ENCODE results near the gene DTX3L. TPM values are rescaled to one million over a fixed set of nuclear protein-coding genes. Genes with fewer than 3 reads are reported as not detected.

Gene DTX3L
- total RNA-seq, 1 donor, result 39.6 TPM

- DNase-seq (ENCODE audit: low read depth), result no peak
- no peak overlapping the region for H3K4me3 ChIP-seq (ENCODE audit: low read depth, low read length)
- no peak for TF ChIP-seq CTCF (IDR thresholded peaks at IDR 0.05; ENCODE audit: insufficient read depth, low read length)
Measured at GRCh38 chr3:122523317-122523716, 40.8 kb upstream of the DTX3L start.

DNA sequence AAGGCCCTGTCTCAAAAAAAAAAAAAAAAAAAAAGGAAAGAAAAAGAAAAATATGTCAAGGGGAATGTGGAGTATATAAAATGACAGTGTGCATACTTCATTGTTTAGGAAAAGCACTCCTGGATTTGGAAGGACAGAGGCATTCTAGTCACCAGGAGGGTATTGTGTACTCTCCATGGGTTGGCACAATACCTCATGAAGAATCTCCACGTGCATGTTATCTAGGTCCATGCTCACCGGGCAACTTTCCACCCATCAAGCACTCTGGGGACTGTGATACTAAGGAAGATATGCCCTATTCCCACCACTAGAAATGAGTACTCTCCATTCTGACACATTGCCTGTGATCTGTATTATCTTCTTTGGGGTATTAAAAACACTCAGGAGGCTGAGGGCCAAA is 34.0 kb upstream of the DTX3L start:
- H3K4me3 ChIP-seq (ENCODE audit: low read depth, low read length), result no peak overlapping the region
- TF ChIP-seq CTCF (IDR thresholded peaks at IDR 0.05; ENCODE audit: insufficient read depth, low read length), result no peak
- DNase-seq (ENCODE audit: low read depth), result no peak

DNA sequence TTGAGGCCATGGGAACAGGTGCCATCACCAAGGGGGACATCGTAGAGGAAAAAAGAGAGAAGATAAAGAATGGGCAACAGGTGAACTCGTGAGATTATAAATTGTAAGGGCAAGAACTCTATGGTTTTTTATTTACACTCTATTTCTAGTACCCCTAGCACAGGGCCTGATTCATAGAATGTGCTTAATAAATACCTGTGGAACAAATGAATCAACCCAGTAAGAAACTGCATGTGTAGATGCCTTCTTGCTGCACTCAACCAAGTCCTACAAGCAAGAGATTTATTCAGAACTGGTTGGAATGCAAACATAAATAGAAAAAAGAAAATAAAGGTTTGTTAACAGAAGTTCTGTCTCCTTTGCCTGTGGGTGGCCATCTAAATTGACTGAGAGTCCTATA is 30.7 kb upstream of the DTX3L start:
- DNase-seq (ENCODE audit: low read depth), result no peak
- no peak for TF ChIP-seq CTCF (IDR thresholded peaks at IDR 0.05; ENCODE audit: insufficient read depth, low read length)
- H3K4me3 ChIP-seq (ENCODE audit: low read depth, low read length), result no peak overlapping the region

- no peak overlapping the region for H3K4me3 ChIP-seq (ENCODE audit: low read depth, low read length)
- TF ChIP-seq CTCF (IDR thresholded peaks at IDR 0.05; ENCODE audit: insufficient read depth, low read length), result no peak
- peak; percentile 62 for DNase-seq (ENCODE audit: low read depth)
Measured at GRCh38 chr3:122533931-122534334, 30.2 kb upstream of the DTX3L start.

GRCh38 chr3:122535964-122536631 is 28.0 kb upstream of the DTX3L start:
- no peak overlapping the region for H3K4me3 ChIP-seq (ENCODE audit: low read depth, low read length)
- no peak for TF ChIP-seq CTCF (IDR thresholded peaks at IDR 0.05; ENCODE audit: insufficient read depth, low read length)
- DNase-seq (ENCODE audit: low read depth), result no peak

DNA sequence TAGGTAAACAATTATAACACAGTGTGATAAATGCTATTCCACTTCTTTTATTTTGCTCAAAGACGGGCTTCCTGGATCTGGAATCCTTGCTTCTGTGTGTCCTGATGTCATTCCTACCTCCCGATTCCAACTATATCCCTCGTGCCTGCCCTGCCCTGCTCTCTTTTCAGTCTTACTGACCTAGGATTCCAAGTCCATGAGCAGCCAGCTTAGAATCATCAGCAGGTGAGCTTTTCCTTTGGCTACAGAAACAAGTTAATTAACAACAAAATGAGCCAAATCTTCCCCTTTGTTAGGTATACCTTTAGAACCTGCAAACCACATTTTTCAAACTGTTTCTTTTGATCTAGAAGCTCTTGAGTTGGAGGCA is 27.5 kb upstream of the DTX3L start:
- DNase-seq (ENCODE audit: low read depth), result no peak
- no peak overlapping the region for H3K4me3 ChIP-seq (ENCODE audit: low read depth, low read length)
- no peak for TF ChIP-seq CTCF (IDR thresholded peaks at IDR 0.05; ENCODE audit: insufficient read depth, low read length)

GRCh38 chr3:122538956-122539490 is 25.1 kb upstream of the DTX3L start:
- no peak for TF ChIP-seq CTCF (IDR thresholded peaks at IDR 0.05; ENCODE audit: insufficient read depth, low read length)
- H3K4me3 ChIP-seq (ENCODE audit: low read depth, low read length), result no peak overlapping the region
- DNase-seq (ENCODE audit: low read depth), result no peak

All from fibroblast of the aortic adventitia (primary cell).